ENCODE results near the gene HDDC3. TPM values are rescaled to one million over a fixed set of nuclear protein-coding genes. Genes with fewer than 3 reads are reported as not detected.

Gene HDDC3
- total RNA-seq, 2 experiments from 2014 or later: 34.2 to 35.6 TPM

DNA sequence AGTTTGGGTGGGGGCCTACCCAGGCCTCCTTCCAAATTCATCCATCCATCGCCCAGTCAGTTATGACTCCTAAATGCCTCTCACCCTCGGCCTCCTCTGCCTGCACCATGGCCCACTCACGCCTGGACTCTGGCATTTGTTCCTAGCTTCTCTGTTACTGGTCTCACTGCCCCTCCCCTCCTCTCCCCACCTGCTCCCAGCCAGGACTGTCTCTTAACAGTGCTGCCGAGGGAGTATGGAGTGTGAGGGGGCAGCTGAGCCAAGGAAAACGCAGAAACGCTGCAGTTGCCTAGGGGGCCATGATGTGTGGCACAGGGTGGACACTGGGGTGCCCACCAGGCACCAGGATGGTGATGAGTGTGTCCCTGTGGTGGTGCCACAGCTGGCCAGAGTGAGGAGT is 25.4 kb upstream of the HDDC3 start:
- ChIA-PET POLR2A (interaction anchor here (0.8 to 8.3 kb wide), 6 partner anchors 9 to 55 kb away, joined by 3 to 98 read pairs (median 6); partner anchors contain the start of genes HDDC3, MAN2A2 and UNC45A), CTCF (interaction anchor here (0.9 to 8.0 kb wide), 13 partner anchors 9 to 314 kb away, joined by 3 to 178 read pairs (median 28); partner anchors contain the start of genes HDDC3, MAN2A2, UNC45A and VPS33B)
- no peak overlapping the region for H3K27ac Mint-ChIP-seq
- peak overlapping the region; percentile 41 for H3K4me3 Mint-ChIP-seq
- intact Hi-C loops (cut with micrococcal nuclease): loop anchor here (5.0 kb wide), 1 partner anchor 315 kb away; no protein-coding TSS in a partner anchor
- no peaks in the 10 kb centered on the region for H3K9me3 Mint-ChIP-seq
- no peak for DNase-seq
- H3K36me3 Mint-ChIP-seq (ENCODE audit: low read depth): peaks cover 51% of the 10 kb centered on the region
- H3K4me1 Mint-ChIP-seq (ENCODE audit: low read depth): peaks cover 8% of the 10 kb centered on the region
- H3K27me3 Mint-ChIP-seq: no peaks in the 10 kb centered on the region
- no peak for ATAC-seq
- TF ChIP-seq, protein P1, sequence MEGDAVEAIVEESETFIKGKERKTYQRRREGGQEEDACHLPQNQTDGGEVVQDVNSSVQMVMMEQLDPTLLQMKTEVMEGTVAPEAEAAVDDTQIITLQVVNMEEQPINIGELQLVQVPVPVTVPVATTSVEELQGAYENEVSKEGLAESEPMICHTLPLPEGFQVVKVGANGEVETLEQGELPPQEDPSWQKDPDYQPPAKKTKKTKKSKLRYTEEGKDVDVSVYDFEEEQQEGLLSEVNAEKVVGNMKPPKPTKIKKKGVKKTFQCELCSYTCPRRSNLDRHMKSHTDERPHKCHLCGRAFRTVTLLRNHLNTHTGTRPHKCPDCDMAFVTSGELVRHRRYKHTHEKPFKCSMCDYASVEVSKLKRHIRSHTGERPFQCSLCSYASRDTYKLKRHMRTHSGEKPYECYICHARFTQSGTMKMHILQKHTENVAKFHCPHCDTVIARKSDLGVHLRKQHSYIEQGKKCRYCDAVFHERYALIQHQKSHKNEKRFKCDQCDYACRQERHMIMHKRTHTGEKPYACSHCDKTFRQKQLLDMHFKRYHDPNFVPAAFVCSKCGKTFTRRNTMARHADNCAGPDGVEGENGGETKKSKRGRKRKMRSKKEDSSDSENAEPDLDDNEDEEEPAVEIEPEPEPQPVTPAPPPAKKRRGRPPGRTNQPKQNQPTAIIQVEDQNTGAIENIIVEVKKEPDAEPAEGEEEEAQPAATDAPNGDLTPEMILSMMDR (IDR thresholded peaks at IDR 0.05): no peak

DNA sequence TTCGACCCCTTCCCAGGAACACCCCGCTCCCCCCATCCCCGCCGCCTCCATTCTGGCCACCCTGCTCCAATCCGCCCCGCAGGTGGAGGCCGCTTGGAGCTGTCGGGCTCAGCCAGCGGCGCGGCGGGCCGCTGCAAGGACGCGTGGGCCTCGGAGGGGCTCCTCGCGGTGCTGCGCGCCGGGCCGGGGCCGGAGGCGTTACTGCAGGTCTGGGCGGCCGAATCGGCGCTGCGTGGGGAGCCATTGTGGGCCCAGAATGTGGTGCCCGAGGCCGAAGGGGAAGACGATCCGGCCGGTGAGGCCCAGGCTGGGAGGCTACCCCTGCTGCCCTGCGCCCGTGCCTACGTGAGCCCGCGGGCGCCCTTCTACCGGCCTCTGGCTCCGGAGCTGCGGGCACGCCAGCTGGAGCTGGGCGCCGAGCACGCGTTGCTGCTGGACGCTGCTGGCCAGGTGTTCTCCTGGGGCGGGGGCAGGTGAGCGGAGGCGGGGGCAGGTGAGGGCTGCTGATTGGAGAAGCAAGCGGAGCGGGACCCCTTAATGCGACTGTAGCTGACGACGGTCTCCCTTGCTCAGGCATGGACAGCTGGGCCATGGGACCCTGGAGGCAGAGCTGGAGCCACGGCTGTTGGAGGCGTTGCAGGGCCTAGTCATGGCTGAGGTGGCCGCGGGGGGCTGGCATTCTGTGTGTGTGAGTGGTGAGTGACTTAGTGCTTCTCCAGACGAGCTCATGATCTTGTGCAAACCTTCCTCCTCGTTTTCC is 24.9 kb upstream of the HDDC3 start:
- no peaks in the 10 kb centered on the region for H3K9me3 Mint-ChIP-seq
- H3K27me3 Mint-ChIP-seq: no peaks in the 10 kb centered on the region
- peaks cover 52% of the 10 kb centered on the region for H3K36me3 Mint-ChIP-seq (ENCODE audit: low read depth)
- no peak for DNase-seq
- CTCF ChIA-PET: interaction anchor here (0.7 to 8.0 kb wide), 35 partner anchors 9 to 319 kb away, joined by 3 to 178 read pairs (median 6); partner anchors contain the start of genes HDDC3, MAN2A2, UNC45A and VPS33B
- POLR2A ChIA-PET: interaction anchor here (0.6 to 8.3 kb wide), 10 partner anchors 8 to 93 kb away, joined by 3 to 98 read pairs (median 4); partner anchors contain the start of genes HDDC3, MAN2A2 and UNC45A
- TF ChIP-seq, protein P1 (IDR thresholded peaks at IDR 0.05): no peak
- peak overlapping the region; percentile 85 for H3K4me3 Mint-ChIP-seq
- no peak for ATAC-seq
- no peak overlapping the region for H3K27ac Mint-ChIP-seq
- intact Hi-C loops (cut with micrococcal nuclease): loop anchor here (5.0 kb wide), 1 partner anchor 315 kb away; no protein-coding TSS in a partner anchor
- peaks cover 7% of the 10 kb centered on the region for H3K4me1 Mint-ChIP-seq (ENCODE audit: low read depth)

DNA sequence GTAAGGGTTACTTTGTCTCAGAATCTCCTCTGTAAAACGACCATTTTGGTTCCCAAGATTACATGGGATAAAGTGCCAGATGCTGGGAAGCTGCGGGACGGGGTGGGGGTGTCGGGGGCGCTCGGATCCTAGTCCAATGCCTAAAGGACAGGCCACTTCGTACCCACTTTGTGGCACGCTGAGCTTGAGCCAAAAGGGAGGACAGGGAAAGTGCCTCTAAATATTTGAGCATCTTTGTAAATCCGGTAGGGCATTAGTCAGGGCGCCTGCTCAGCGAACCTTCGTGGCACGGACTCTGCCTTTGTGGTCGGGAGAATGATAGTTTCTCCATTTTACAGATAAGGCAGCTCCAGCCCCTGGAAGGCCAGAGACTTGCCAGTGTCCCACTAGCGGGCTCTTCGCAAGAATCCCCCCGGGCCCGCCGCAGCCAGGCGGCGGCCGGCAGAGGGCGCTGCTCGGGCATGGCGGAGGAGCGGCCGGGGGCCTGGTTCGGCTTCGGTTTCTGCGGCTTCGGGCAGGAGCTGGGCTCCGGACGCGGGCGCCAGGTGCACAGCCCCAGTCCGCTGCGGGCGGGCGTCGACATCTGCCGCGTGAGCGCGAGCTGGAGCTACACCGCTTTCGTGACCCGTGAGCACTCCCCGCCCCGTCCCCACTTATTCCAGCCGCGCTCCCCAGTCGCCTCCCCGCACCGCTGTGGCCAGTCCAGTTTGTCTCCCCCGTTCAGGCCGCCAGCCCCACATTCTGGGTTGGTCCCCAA is 24.1 kb upstream of the HDDC3 start:
- CTCF ChIA-PET: interaction anchor here (0.7 to 8.0 kb wide), 36 partner anchors 9 to 399 kb away, joined by 3 to 178 read pairs (median 6); partner anchors contain the start of genes HDDC3, MAN2A2, SV2B and UNC45A
- Mint-ChIP-seq H3K9me3 (no peaks in the 10 kb centered on the region), H3K4me3 (peak overlapping the region; percentile 85), H3K27ac (peak overlapping the region; percentile 94), H3K4me1 (ENCODE audit: low read depth) (peaks cover 5% of the 10 kb centered on the region), H3K27me3 (no peaks in the 10 kb centered on the region), H3K36me3 (ENCODE audit: low read depth) (peaks cover 50% of the 10 kb centered on the region)
- ATAC-seq: no peak
- peak; percentile 72 for DNase-seq
- POLR2A ChIA-PET: interaction anchor here (0.6 to 8.3 kb wide), 13 partner anchors 10 to 93 kb away, joined by 3 to 98 read pairs (median 4); partner anchors contain the start of genes HDDC3, MAN2A2 and UNC45A
- intact Hi-C loops (cut with micrococcal nuclease): loop anchor here (5.0 kb wide), 1 partner anchor 316 kb away; no protein-coding TSS in a partner anchor
- TF ChIP-seq, protein P1 (IDR thresholded peaks at IDR 0.05): peak; percentile 97

DNA sequence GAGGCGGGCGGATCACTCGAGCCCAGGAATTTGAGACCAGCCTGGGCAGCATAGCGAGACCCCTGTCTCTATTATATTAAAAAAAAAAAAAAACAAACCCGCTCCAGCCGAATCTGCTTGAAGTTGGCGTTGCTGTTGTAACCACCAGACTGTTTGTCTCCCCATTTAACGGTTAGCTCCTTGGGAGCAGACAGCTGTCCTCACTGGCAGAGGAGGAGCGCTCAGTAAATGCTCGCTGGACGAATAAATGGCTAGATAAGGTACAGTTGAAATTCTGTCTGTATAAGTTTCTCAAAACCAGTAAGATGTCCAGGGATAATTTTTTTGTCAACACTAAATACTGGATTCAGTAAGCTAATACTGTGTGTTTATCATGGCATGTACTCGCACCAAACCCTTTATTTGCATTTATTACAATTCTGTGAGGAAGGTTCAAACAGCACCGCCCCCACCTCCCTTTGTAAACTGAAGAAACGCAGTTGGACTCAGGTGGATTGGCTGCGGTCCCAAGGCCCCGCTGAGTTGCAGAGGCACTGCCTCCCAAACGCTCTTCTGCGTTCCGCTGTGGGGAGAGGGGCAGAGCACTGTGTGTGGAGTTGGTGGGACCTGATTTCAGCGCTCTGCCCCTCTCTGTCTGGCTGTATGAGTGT is 23.4 kb upstream of the HDDC3 start:
- DNase-seq (no peak), ATAC-seq (no peak)
- H3K9me3 Mint-ChIP-seq: no peaks in the 10 kb centered on the region
- ChIA-PET CTCF (interaction anchor here (0.8 to 8.0 kb wide), 31 partner anchors 8 to 399 kb away, joined by 3 to 178 read pairs (median 7); partner anchors contain the start of genes HDDC3, MAN2A2, SV2B and UNC45A), POLR2A (interaction anchor here (0.9 to 8.3 kb wide), 13 partner anchors 9 to 94 kb away, joined by 3 to 98 read pairs (median 4); partner anchors contain the start of genes HDDC3, MAN2A2 and UNC45A)
- TF ChIP-seq, protein P1 (IDR thresholded peaks at IDR 0.05): no peak
- H3K4me1 Mint-ChIP-seq (ENCODE audit: low read depth): peaks cover 5% of the 10 kb centered on the region
- H3K27ac Mint-ChIP-seq: peak overlapping the region; percentile 94
- H3K4me3 Mint-ChIP-seq: peak overlapping the region; percentile 85
- no peaks in the 10 kb centered on the region for H3K27me3 Mint-ChIP-seq
- intact Hi-C loops (cut with micrococcal nuclease): loop anchor here (5.0 kb wide), 1 partner anchor 317 kb away; no protein-coding TSS in a partner anchor
- H3K36me3 Mint-ChIP-seq (ENCODE audit: low read depth): peaks cover 43% of the 10 kb centered on the region

All from activated CD8-positive, alpha-beta T cell treated with anti-CD3 and anti-CD28 coated beads for 36 hours (primary cell).